Memory B cell (primary cell): ENCODE data around the gene COL18A1.
"Not testable (repeated sequence)": the region's sequence is repeated elsewhere in the genome, so short reads cannot be mapped to it uniquely, and the experiment has no call there.

ENCODE experiments used
- ATAC-seq: fragments of 150-1000 bp; cut with Tn5 transposase; 2 replicates; pipeline ENCODE4 v1.10.0; 2021; ENCODE audit warnings: low read depth, mild to moderate bottlenecking, moderate library complexity
- DNase-seq, 2 donors: peaks; one replicate each; pipeline ENCODE4 v3.0.0; 2022; ENCODE audit warnings: low spot score in 2 of 2
- H3K27ac Mint-ChIP-seq: one replicate; pipeline ENCODE4 v1.8.0; 2022; ENCODE audit warnings: mild to moderate bottlenecking, moderate library complexity, mixed read lengths
- H3K27me3 Mint-ChIP-seq: one replicate; pipeline ENCODE4 v1.8.0; 2022; ENCODE audit warnings: mixed read lengths
- H3K36me3 Mint-ChIP-seq: one replicate; pipeline ENCODE4 v1.8.0; 2022; ENCODE audit warnings: mild to moderate bottlenecking, mixed read lengths
- H3K4me1 Mint-ChIP-seq: one replicate; pipeline ENCODE4 v1.8.0; 2022; ENCODE audit warnings: mixed read lengths
- H3K4me3 Mint-ChIP-seq: one replicate; pipeline ENCODE4 v1.8.0; 2022; ENCODE audit warnings: mild to moderate bottlenecking, moderate library complexity, mixed read lengths
- H3K9me3 Mint-ChIP-seq: one replicate; pipeline ENCODE4 v1.8.0; 2022; ENCODE audit warnings: mixed read lengths

COL18A1 gene

DNA sequence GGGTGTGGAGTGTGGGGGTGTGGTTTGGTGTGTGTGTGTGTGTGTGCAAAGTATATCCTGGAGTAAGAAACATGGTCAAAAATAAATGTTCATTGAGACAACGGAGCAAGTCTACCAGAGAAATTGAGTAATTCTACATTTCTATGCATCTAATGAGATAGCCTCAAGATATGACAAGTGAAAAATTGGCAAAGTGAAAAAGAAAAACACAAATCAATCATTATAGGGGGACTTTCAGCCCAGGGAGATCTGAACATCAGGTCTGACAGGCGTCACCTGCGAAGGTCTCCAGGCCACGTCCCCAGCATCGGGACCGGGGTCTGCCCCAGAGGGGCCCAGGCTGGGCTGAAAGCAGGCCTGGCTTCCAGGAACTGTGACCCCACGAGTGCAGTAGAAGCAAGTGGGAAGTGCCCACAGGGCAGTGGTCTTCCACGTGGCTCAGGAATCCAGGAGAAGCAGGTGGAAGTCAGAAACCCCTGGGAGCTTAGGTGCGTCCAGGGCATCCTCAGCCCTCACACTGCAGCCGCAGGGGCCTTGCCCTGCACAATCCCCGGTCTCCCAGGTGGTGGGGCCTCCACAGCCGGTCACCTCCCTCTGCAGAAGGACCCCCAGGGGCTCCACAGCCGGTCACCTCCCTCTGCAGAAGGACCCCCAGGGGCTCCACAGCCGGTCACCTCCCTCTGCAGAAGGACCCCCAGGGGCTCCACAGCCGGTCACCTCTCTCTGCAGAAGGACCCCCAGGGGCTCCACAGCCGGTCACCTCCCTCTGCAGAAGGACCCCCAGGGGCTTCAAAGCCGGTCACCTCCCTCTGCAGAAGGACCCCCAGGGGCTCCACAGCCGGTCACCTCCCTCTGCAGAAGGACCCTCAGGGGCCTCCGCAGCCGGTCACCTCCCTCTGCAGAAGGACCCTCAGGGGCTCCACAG is 96.4 kb downstream of the COL18A1 start:
- H3K36me3 Mint-ChIP-seq, ATAC-seq, H3K4me3 Mint-ChIP-seq, H3K27me3 Mint-ChIP-seq, H3K9me3 Mint-ChIP-seq, H3K27ac Mint-ChIP-seq, DNase-seq: not testable (repeated sequence)
- H3K4me1 Mint-ChIP-seq, result peaks cover 13% of the 10 kb centered on the region

GRCh38 chr21:45502006-45502345 is 97.0 kb downstream of the COL18A1 start:
- no peak overlapping the region for H3K4me3 Mint-ChIP-seq
- H3K27ac Mint-ChIP-seq, result peak overlapping the region; percentile 39
- no peak for ATAC-seq
- H3K36me3 Mint-ChIP-seq, result peaks cover 2% of the 10 kb centered on the region
- peaks cover 13% of the 10 kb centered on the region for H3K4me1 Mint-ChIP-seq
- H3K9me3 Mint-ChIP-seq, result no peaks in the 10 kb centered on the region
- H3K27me3 Mint-ChIP-seq, result peaks cover 9% of the 10 kb centered on the region
- no peak for DNase-seq

DNA sequence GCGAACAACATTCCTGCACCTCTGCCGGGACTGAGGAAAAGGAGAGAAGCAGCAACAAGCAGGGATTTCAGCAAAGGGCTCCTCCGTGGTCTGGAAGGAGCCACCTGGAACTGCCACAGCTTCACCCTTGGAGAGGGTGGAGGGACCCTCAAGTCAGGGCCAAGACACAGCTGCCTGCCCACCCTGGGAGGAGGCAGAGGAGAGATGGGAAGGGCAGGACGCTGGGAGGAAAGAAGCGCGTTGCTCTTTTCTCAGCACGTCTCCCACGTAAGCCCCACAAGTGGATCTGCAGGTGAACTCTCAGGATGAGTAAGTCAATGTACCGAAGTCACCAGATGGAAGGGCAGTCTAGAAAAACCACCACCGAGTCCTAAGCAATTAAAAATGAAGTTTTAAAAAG is 97.6 kb downstream of the COL18A1 start:
- peaks cover 13% of the 10 kb centered on the region for H3K4me1 Mint-ChIP-seq
- no peak overlapping the region for H3K4me3 Mint-ChIP-seq
- H3K27ac Mint-ChIP-seq, result no peak overlapping the region
- no peaks in the 10 kb centered on the region for H3K9me3 Mint-ChIP-seq
- peaks cover 2% of the 10 kb centered on the region for H3K36me3 Mint-ChIP-seq
- ATAC-seq (no peak), DNase-seq (no peak)
- peaks cover 9% of the 10 kb centered on the region for H3K27me3 Mint-ChIP-seq

DNA sequence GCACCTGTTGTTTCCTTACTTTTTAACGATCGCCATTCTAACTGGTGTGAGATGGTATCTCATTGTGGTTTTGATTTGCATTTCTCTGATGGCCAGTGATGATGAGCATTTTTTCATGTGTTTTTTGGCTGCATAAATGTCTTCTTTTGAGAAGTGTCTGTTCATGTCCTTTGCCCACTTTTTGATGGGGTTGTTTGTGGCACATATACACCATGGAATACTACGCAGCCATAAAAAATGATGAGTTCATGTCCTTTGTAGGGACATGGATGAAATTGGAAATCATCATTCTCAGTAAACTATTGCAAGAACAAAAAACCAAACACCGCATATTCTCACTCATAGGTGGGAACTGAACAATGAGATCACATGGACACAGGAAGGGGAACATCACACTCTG is 98.3 kb downstream of the COL18A1 start:
- H3K9me3 Mint-ChIP-seq, H3K4me3 Mint-ChIP-seq, H3K36me3 Mint-ChIP-seq, DNase-seq, ATAC-seq, H3K27me3 Mint-ChIP-seq, H3K27ac Mint-ChIP-seq: not testable (repeated sequence)
- H3K4me1 Mint-ChIP-seq, result peaks cover 19% of the 10 kb centered on the region

DNA sequence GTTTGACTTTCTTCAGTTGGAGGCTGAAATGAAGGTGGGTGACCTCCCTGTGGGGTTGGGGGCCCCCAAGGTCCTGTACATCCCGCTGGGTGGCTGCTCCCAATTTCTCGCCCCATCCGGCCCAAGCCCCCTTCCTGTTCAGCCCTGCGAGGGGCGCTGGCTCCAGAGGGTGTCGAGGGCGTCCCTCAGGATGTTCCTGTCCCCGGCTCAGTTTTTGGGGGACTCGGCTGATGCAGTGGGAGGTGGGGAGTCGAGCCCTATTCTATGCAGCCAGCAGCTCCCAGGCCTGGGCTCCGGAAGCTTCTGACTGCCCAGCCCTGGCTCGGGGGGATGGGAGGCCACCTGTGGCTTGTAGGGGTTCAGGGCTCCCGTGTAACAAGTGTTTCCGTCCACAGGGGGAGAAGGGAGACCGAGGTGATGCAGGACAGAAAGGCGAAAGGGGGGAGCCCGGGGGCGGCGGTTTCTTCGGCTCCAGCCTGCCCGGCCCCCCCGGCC is 99.1 kb downstream of the COL18A1 start:
- Mint-ChIP-seq H3K27ac (no peak overlapping the region), H3K36me3 (peaks cover 2% of the 10 kb centered on the region), H3K4me1 (peaks cover 18% of the 10 kb centered on the region), H3K9me3 (no peaks in the 10 kb centered on the region), H3K4me3 (no peak overlapping the region), H3K27me3 (peaks cover 6% of the 10 kb centered on the region)
- no peak for ATAC-seq
- DNase-seq, result no peak

- Mint-ChIP-seq H3K27ac (no peak overlapping the region), H3K36me3 (peaks cover 2% of the 10 kb centered on the region), H3K4me1 (peaks cover 14% of the 10 kb centered on the region), H3K27me3 (peaks cover 4% of the 10 kb centered on the region), H3K9me3 (no peaks in the 10 kb centered on the region), H3K4me3 (no peak overlapping the region)
- ATAC-seq (no peak), DNase-seq (no peak)
These were observed 99.8 kb downstream of the COL18A1 start for GRCh38 chr21:45504516-45505415.

DNA sequence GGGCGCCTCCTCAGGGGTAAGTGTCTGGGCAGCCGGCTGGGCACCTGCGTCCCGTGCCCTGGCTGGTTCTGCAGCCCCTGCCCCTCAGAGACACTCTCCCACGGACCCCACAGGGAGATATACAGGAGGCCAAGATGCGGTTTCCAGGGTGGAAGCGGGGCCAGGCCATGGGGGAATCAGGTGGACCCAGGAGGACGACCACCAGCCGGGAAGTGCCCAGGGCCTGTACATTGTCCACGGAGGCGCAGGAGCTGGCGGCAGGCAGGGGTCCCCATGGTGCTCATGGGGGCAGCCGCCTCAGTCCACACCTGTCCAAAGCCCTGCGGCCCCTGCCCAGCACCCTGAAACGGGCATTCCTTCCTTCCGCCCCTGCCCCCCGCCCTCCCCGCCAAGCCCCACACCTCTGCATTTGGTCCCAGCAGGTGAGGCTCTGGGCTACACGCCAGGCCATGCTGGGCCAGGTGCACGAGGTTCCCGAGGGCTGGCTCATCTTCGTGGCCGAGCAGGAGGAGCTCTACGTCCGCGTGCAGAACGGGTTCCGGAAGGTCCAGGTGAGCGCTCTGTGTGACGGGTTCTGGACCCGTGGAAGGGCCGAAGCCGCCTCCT is 100.6 kb downstream of the COL18A1 start:
- ATAC-seq (no peak), DNase-seq (no peak)
- Mint-ChIP-seq H3K9me3 (no peaks in the 10 kb centered on the region), H3K27me3 (no peaks in the 10 kb centered on the region), H3K4me3 (no peak overlapping the region), H3K27ac (no peak overlapping the region), H3K36me3 (no peaks in the 10 kb centered on the region), H3K4me1 (peaks cover 9% of the 10 kb centered on the region)

- Mint-ChIP-seq H3K36me3 (peaks cover 1% of the 10 kb centered on the region), H3K4me3 (no peak overlapping the region), H3K27me3 (no peaks in the 10 kb centered on the region), H3K4me1 (peaks cover 9% of the 10 kb centered on the region), H3K9me3 (no peaks in the 10 kb centered on the region), H3K27ac (no peak overlapping the region)
- DNase-seq, result no peak
- ATAC-seq, result no peak
These were observed 101.4 kb downstream of the COL18A1 start for GRCh38 chr21:45506241-45506817.

DNA sequence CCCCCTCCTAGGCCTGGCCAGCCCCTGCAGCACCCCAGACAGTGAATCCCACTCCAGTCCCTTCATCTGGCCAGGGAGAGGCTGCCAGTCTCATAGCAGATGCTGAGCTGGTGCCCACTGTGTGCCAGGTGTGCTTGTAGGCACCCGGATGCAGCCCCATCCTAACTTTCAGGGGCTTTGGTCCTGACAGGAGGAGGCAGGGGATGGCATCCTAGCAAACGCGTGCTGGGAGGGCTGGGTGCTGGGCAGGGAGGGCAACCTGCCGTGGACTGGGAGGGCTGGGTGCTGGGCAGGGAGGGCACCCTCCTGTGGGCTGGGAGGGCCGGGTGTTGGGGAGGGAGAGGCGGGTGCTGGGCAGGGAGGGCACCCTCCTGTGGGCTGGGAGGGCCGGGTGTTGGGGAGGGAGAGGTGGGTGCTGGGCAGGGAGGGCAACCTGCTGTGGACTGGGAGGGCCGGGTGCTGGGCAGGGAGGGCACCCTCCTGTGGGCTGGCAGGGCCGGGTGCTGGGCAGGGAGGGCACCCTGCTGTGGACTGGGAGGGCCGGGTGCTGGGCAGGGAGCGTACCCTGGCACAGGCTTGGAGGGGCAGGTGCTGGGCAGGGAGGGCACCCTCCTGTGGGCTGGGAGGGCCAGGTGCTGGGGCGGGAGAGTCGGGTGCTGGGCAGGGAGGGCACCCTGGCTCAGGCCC is 102.0 kb downstream of the COL18A1 start:
- no peak for DNase-seq
- H3K4me3 Mint-ChIP-seq, result no peak overlapping the region
- no peak for ATAC-seq

GRCh38 chr21:45507523-45507875 is 102.5 kb downstream of the COL18A1 start:
- ATAC-seq, result no peak

More for the DNA sequence above, 102.0 kb downstream of the COL18A1 start:
- Mint-ChIP-seq H3K9me3 (no peaks in the 10 kb centered on the region), H3K27ac (no peak overlapping the region), H3K36me3 (peaks cover 4% of the 10 kb centered on the region), H3K27me3 (no peaks in the 10 kb centered on the region), H3K4me1 (peaks cover 9% of the 10 kb centered on the region)

GRCh38 chr21:45507888-45508508 is 103.0 kb downstream of the COL18A1 start:
- Mint-ChIP-seq H3K4me1 (peaks cover 9% of the 10 kb centered on the region), H3K27ac (peak overlapping the region; percentile 10), H3K9me3 (no peaks in the 10 kb centered on the region), H3K27me3 (no peaks in the 10 kb centered on the region), H3K4me3 (no peak overlapping the region), H3K36me3 (peaks cover 4% of the 10 kb centered on the region)
- ATAC-seq (no peak), DNase-seq (no peak)

More at GRCh38 chr21:45507523-45507875, 102.5 kb downstream of the COL18A1 start:
- DNase-seq, result no peak
- Mint-ChIP-seq H3K4me1 (peaks cover 9% of the 10 kb centered on the region), H3K4me3 (no peak overlapping the region), H3K36me3 (peaks cover 4% of the 10 kb centered on the region), H3K9me3 (no peaks in the 10 kb centered on the region), H3K27me3 (no peaks in the 10 kb centered on the region), H3K27ac (no peak overlapping the region)

- DNase-seq, result no peak
- Mint-ChIP-seq H3K4me1 (peaks cover 9% of the 10 kb centered on the region), H3K36me3 (peaks cover 5% of the 10 kb centered on the region), H3K27me3 (no peaks in the 10 kb centered on the region), H3K4me3 (no peak overlapping the region), H3K9me3 (no peaks in the 10 kb centered on the region), H3K27ac (peak overlapping the region; percentile 10)
- no peak for ATAC-seq
These were observed 103.9 kb downstream of the COL18A1 start for GRCh38 chr21:45508607-45509565.
